Measurements from ENCODE around the gene BBS9. TPM values are rescaled to one million over a fixed set of nuclear protein-coding genes. Genes with fewer than 3 reads are reported as not detected.
"Not testable (repeated sequence)": the region's sequence is repeated elsewhere in the genome, so short reads cannot be mapped to it uniquely, and the experiment has no call there.

Gene BBS9
- total RNA-seq (2014; rRNA removed; shearing (Covaris generic)), result 8.1 and 27.9 TPM in 2 replicates

DNA sequence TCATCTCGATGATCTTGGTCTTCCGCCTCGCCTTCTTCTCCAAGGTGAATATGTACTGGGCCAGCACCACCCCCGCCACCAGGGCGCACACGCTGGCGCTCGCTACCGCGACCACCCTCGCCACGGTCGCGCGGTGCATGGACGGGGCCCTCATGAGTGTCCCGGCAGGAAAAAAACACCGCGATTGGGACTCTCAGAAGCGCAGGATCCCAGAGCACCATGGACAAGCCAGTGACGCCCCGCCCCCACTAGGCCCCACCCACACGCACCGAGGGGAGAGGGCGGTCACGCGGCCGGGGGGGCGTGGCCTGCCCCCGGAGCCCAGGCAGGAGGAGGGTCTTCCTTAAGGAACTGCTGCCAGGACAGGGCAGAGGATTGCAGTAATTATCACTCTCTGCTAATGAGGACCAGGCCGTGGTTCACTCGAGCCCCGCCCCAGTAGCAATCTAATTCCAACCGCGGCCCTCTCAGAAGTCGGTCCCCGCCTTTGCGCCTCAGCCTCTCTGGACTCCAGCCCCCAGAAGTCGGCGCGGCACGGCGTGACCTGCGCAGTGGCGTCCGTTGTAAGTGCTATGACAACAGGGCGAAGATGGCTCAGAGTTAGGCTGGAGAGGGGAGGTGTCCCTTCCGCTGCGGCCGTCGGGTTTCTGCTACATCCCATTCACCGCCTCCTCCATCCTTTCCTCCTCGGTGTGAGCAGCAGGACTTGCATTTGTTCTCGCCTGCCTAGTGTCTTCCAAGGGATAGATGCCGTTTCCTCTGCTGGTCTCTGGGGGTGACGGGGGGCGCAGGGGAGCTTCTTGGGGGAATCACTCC lies at the start of gene BBS9:
BBS9 (plus strand) TSS at position 575 of the 816 bp plus-strand sequence. CDS start 16,689 bp downstream, outside the sequence.
- peak; percentile 100 for DNase-seq (ENCODE audit: low read depth)

DNA sequence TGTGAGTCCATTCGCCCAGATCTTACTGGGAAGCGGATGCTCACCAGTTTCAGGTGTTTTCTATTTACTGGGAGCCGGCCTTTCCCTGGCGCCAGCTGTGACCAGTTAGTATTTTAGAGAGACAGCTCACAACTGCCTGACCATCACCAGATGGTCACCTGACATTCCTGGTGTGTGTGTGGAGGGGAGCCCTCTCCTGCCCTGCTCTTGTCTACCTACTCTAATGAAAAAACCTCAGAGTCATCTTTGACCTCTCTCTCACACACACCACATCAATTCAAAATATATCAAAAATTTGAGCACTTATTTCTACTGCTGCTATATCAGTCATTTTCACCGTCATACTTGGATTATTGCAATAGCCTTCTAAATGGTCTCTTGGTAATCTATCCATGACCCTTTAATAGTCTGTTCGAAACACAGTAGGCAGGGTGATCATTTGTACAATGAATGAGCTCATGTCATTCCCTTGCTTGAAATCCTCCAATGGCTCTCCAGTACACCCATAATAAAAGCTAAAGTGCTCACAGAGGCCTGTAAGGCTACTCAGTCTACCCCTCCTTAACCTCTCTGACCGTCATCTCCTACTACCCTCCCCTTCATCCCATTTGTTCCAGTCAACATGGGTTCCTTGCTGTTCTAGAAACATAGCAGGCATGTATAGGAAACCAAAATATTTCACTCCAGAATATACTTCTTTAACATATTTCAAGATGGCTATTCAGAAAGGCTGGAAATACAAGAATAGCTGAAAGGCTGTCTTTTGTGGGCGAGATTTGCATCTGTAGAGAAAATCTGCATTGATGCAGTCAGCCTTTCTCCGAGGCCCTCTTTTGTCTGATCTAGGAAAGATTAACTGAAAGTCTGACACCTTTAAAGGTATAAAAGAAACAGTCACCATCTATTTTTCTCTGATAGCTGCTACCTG lies 49.3 kb upstream of the BBS9 start:
- DNase-seq (ENCODE audit: low read depth), result no peak

GRCh38 chr7:33087356-33087755 lies 42.0 kb upstream of the BBS9 start:
- no peak for DNase-seq (ENCODE audit: low read depth)

DNA sequence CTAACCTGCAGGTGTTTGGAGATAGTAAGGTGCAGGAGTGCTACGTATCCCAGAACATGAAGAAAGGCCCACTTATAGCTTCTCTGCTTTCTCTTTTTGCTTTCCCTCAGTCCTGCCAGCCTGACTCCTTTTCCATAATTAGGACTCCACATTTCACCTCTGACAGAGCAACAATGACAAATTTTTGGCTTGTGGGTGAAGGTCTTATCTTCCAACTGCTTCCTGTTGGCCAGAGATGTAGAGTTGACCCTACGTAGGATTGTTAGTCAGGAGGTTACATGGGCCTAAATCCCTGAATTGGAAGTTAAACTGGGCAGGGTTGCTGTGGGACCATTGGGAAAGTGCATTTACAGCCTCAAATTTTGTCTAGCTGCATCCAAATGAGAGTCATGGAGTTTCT lies 41.5 kb upstream of the BBS9 start:
- DNase-seq (ENCODE audit: low read depth), result no peak

DNA sequence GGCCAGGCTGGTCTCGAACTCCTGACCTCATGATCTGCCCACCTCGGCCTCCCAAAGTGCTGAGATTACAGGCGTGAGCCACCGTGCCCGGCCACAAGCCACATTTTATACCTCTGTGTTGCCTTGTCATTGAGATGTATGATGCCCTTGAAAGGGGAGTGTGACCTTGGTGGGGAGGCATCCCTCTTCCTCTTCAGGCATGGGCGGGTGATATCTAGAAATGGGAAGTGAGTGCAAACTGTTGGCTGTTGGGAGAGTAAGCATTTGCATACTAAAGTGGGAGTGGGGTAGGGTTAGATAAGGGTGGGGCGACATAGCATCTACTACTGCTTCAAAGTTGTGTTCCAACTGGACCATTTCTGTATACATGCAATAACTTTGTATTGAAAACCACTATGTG lies 40.2 kb upstream of the BBS9 start:
- DNase-seq (ENCODE audit: low read depth), result no peak

DNA sequence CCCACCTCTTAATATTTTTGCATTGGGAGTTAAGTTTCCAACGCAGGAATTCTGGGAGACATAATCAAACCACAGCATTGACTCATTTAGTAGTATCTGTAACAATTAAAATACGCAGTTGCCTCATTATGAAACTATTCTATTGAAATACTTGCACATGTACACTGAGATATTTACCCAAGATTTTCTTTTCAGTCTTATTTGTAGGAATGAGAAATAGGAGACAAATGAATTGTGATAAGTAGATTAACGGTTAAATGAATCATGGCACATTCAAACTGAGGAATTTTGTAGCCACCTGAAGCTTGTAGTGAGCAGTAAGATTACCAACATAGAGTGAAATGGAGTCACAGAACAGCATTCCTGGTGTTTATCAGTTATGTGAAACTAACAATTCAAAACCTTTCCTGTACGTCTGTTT lies 38.2 kb upstream of the BBS9 start:
- DNase-seq (ENCODE audit: low read depth), result peak; percentile 14

GRCh38 chr7:33091641-33092191 lies 37.6 kb upstream of the BBS9 start:
- DNase-seq (ENCODE audit: low read depth), result no peak

GRCh38 chr7:33093266-33093665 lies 36.1 kb upstream of the BBS9 start:
- no peak for DNase-seq (ENCODE audit: low read depth)

DNA sequence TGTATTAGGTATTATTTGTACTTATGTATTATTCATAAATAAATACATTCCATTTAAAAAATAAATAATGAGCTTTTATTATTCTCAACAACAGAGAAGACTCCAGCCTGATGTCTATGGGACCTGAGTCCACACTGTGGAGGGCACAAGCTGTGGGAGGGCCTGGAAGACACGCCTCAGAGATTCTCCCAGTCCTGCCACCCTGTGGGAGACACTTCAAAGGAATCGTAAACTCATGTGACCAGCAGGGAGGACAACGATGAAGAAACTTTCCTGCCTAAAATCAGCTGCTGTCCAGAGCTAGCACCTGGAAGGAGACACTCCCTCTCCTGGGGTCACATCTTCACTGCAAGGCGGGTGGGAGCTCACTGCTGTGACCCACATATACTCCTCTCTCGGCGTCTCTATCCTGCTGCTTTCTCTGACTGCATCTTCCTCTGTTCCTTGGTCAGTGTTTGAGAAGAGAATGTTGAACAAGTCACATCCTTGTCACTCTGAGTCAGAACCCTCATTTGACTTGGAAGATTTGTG lies 34.6 kb upstream of the BBS9 start:
- not testable (repeated sequence) for DNase-seq (ENCODE audit: low read depth)

DNA sequence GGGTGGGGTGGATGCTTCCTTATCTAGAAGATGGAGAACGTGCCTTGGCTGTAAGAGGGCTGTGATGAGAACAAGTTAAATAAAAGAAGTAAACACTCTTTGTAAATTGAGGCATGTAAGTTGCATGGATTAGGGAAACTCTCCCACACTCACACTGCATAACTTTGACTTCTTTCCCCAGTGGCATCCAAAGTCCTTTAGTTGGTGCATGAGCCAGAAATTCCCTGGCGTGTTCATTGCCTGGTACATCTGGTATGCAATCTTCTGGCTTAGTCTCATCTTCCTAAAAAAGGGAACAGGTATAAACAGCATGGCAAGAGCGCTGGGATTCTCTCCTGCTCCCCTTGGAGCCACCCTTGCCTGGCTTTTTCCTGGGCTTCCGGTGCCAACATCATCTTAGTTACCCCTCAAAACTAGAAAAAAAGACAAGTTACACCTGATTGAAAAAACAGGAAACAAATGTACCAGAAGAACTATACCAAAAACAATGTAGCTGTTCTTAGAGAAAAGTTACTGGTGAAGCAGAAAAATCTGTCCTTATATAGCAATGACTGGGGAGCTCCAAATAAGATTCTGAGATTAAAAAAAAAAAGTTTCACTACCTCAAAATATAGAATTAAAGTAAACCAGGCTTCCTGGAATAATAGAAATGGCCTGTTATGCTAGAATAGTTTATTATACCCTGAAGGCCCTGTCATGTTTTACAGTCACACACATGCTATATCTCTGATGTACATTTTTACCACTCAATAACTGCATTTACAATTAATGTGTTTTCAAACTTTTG lies 30.0 kb upstream of the BBS9 start:
- no peak for DNase-seq (ENCODE audit: low read depth)

GRCh38 chr7:33100770-33101169 lies 28.6 kb upstream of the BBS9 start:
- no peak for DNase-seq (ENCODE audit: low read depth)

- DNase-seq (ENCODE audit: low read depth), result no peak
These were observed 27.5 kb upstream of the BBS9 start for GRCh38 chr7:33101906-33102305.

DNA sequence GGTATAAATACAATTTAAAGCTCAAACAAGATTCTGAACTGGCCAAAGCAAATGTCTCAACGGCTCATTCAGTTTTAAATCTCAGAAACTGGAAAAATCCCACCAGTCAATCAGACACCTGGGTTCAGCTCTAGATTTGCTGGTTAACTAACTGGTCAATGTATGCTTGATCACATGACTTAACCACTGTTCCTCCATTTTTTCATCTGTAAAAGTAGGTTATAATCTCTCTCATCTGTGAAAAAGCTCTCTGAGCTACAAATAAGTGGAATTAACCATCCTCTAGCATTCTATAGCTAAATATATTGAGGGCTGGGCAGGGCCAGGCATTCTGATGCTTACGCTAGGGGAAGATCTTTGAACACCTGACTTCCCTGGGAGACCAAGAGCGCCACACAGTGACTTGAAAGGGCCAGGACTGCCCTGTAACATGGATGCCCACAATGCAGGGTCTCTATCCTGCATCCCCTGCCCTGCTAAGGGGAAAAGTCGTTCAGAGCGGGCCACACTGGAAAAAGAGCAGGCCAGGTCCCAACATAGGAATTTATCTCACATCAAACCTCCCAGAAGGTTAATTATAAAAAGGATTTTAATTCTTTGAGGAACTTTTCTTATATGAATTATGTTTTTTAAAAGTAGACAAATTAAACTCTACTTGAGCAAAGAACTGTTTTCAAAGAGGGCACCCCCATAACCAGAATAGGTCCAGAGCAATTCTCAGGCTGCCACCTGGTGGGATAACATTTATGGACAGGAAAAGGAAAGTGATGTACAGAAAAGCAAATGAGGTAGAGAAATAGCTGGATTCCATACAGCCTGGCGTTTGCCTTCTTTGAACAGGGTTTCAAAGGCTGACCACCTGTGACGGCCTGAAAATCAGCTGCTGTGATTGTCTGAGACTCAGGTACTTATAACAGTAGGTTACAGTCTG lies 22.0 kb upstream of the BBS9 start:
- DNase-seq (ENCODE audit: low read depth), result peak; percentile 55

DNA sequence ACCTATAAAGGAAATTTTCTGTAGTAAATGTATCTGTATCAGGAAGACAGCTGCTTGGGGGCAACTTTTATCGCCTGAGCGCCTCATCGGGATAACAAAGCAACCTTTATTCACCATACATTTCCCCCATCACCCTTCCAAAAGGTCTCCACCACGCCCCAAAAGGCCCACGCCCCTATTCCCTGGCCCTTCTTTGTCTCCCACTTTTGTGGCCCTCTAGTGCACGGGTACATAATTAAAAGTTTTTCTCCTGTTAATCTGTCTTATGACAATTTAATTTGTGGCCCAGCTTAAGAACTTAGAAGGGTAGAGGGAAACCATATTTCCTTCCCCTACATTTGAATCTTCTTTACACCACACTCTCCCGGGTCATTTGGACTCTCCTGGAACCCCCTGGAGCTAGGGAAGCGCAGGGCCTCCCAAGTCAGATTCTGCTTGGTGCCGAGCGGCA lies 20.8 kb upstream of the BBS9 start:
- DNase-seq (ENCODE audit: low read depth), result peak; percentile 37

- peak; percentile 91 for DNase-seq (ENCODE audit: low read depth)
These were observed 20.2 kb upstream of the BBS9 start, which contains the start of gene RP9 for GRCh38 chr7:33109005-33109757. Gene RP9 (minus strand): TSS chr7:33109404. CDS start chr7:33109372, 32 bp downstream.

DNA sequence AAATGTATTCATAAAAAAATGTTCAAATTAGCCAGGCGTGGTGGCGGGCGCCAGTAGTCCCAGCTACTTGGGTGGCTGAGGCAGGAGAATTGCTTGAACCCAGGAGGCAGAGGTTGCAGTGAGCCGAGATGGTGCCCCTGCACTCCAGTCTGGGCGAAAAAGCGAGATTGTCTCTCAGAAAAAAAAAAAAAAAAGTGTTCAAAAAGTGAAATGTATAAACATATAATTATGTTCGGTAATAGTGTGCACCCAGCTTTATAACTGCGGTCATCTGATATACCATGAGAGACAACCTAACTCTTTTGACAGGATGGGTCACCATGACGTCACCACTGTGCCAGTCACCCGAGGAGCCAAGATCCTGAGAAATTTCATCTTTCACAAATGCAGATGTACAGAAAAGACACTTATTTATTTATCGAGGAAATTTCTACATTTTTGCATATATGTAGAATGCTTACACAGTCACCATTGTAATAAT lies 19.6 kb upstream of the BBS9 start:
- peak; percentile 70 for DNase-seq (ENCODE audit: low read depth)

GRCh38 chr7:33111614-33112013 lies 17.8 kb upstream of the BBS9 start:
- DNase-seq (ENCODE audit: low read depth), result no peak

DNA sequence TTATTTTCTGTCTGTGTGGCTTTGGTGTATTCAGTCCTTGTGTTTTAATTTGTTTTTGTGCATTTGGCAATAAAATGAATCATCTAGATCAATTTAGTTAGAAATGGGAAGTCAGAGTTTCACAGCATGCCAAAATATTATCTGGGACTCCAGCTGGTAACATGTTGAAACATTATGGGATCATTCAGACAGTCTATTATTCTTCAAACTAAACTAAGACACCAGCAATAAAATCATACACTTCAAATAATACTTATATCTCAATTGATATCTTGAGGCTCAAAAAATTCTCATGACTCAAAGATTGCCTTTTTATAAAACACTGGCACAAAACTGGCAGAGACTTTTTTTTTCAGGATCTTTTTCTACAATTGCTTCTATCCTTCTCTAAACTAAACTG lies 14.4 kb upstream of the BBS9 start:
- no peak for DNase-seq (ENCODE audit: low read depth)

DNA sequence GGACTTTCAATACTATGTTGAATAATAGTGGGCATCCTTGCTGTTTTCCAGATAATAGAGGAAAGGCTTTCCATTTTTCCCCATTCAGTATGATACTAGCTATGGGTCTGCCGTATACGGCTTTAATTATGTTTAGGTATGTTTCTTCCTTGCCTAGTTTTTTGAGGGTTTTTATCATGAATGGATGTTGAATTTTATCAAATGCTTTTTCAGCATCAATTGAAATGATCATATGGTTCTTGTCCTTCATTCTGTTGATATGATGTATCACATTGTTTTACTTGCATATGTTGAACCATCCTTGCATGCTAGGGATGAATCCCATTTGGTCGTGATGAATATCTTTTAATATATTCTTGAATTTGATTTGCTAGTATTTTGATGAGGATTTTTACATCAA lies 11.0 kb upstream of the BBS9 start:
- no peak for DNase-seq (ENCODE audit: low read depth)

All from Daoy (cell line).